Stimulated activated CD8-positive, alpha-beta memory T cell treated with anti-CD3 and anti-CD28 coated beads, Interleukin-12 subunit alpha, Interleukin-12 subunit beta, amount 100 ng/mL, for 24 hours (primary cell): Measurements from ENCODE around the gene MCF2L2.
"Not testable (repeated sequence)": the region's sequence is repeated elsewhere in the genome, so short reads cannot be mapped to it uniquely, and the experiment has no call there.

Experiments used
- DNase-seq: peaks from one replicate; pipeline ENCODE4 v3.0.0-alpha.2; 2020; ENCODE audit errors: extremely low read depth

The MCF2L2 gene

GRCh38 chr3:183208800-183209199 lies 219.6 kb downstream of the MCF2L2 start:
- DNase-seq, result no peak

DNA sequence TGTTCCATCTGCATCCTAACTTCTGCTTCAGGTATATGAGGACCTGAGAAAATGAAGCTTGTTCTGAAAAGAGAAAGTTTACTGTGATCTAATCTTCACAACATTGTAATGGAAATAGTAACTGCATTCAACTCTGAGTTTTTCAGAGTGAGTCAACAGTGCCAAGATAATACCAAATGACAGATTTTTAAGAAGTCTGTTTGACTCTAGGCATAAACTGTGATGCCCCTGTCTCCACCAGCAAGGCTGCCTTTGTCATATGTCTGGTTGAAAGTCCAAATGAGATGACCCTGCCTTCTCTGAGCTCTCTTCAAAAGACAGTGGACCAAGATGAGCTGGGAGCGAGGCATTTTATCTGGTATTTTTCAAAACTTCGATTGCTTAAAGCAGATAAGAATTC lies 220.2 kb downstream of the MCF2L2 start:
- no peak for DNase-seq

DNA sequence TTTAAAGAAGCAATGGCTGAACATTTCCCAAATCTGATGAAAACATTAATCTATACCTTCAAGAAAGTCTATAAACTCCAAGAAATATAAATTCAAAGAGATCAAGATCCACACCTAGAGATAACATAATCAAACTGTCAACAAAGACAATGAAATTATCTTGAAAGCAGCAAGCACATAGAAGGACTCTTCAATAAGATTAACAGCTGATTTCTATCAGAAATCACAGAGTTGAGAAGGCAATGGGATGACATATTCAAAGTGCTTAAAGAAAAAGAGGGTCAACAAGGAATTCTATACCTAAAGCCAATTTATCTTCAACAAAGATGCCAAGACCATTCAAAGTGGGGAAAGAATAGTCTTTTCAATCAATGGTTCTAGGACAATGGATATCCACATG lies 224.7 kb downstream of the MCF2L2 start:
- DNase-seq, result no peak

DNA sequence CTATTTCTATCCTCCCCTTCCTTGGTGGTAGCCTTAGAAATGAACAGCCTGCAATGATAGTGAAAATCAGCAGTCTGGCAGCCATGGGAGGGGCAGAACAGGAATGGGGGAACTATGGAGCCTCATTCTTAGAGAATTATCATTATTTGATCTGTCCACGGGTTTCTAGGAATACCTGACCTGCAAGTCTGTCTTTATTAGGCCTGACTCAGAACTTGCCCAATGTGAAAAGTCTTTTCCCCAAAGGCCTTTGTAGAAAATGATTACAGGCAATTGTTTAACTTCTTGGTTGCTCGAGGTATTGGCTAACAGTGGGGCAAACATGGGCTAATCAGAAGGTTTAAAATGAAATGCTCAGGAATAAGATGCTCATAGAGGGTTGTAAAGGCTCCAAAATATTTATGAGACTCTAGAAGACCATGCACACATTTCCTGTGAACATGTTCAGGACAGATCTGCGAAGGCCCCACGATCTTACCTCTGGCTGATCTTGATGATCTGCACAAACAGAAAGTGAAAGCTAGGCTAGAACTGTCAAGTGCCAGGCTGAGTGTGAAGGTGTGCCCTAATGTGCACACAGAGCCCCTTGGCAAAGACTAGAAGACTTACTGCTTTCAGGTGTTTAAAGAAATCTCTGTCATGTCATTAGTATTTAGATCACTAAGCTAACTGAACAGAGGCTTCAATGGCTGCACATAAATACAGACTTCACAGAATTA lies 226.3 kb downstream of the MCF2L2 start:
- DNase-seq, result no peak

GRCh38 chr3:183198939-183199338 lies 229.5 kb downstream of the MCF2L2 start:
- no peak for DNase-seq

GRCh38 chr3:183197734-183198133 lies 230.7 kb downstream of the MCF2L2 start:
- no peak for DNase-seq

DNA sequence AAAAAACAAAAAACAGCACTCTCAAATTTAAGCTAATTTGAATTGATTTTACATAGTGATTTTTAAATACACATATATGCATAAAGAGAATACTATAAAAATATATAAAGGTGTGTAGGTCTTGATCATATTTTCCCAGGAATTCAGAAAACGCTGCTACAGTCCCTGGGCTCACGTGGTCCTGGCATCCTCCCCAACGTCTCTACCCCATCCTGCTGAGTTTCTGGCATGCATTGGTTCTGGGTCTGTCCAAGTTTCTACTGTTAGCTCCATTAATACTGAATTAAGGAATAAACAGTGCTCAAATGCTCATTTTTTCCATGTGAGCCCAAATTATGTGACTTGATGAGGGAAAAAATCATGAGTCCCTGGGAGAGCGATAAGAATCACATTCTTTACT lies 233.2 kb downstream of the MCF2L2 start:
- no peak for DNase-seq

DNA sequence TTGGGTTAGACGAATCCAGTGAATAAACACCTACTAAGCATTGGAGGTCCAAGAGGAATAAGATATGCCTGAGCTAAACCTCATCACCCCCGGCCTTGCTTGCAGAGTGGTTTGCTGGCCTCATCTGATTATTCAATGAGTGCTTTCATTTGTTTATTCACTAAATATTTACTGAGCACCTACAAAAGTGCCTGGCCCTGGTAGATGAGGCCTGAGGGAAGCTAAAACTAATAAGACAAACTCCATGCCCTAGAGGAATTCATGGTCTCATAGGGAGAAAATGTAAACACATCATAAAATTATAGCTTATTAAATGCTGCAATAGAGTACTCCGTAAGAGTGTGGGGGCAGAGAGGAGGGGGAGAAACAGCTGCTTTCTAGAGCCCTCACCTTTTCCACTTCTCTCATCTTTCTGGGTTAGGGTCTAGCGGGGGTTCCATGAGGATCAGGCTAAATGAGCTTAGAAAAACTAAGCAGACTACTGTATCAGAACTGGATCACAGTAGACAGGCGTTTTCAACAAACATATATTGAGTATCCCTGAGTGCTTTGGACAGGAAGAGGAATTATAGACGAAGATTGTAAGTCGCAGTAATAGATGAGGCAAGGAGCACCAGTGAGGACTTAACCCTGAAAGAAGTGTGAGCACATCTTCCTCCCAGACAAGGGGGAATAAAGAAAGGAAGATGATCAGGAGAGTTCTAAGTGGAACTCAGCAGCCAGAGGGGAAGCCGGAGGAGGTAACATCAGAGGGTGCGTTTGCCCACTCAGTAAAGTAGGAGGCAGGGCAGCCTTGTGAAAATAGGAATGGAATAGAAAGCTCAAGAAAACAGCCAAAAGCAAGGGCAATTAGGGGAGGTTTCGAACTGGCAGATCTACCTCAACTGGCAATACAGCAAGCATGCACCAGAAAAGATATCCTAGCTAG lies 234.4 kb downstream of the MCF2L2 start:
- DNase-seq, result no peak

GRCh38 chr3:183192650-183193300 lies 235.6 kb downstream of the MCF2L2 start:
- DNase-seq, result no peak

GRCh38 chr3:183189641-183190040 lies 238.8 kb downstream of the MCF2L2 start:
- DNase-seq, result no peak

DNA sequence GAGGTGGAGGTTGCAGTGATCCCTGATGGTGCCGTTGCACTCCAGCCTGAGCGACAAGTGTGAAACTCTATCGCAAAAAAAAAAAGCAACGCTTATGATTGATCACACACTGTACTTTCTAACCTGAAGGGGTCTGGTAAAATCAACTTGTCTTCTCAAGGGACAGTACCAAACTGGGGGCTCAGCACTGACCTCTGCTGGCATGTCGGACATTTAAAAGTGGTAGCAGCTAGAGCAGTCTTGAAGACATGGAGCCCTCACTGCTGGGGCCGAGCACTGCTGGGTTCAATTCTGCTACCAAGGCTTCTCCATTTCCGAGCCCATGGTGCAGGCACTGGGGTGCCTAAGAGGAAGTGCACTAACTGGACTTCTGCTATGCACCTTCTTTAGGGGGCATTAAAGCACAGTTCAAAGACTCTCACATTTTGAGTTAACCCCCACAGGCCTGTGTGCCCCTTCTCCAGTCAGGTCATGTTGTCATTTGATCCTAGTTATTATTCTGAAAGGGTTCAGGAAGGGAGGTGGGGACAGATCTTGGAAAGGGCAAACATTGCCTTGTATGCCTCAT lies 239.4 kb downstream of the MCF2L2 start:
- no peak for DNase-seq

GRCh38 chr3:183185696-183186095 lies 242.7 kb downstream of the MCF2L2 start:
- no peak for DNase-seq

GRCh38 chr3:183182732-183183610 lies 245.4 kb downstream of the MCF2L2 start:
- no peak for DNase-seq

- no peak for DNase-seq
Observed at GRCh38 chr3:183182073-183182472, 246.3 kb downstream of the MCF2L2 start.

GRCh38 chr3:183181606-183182005 lies 246.8 kb downstream of the MCF2L2 start:
- DNase-seq, result no peak

DNA sequence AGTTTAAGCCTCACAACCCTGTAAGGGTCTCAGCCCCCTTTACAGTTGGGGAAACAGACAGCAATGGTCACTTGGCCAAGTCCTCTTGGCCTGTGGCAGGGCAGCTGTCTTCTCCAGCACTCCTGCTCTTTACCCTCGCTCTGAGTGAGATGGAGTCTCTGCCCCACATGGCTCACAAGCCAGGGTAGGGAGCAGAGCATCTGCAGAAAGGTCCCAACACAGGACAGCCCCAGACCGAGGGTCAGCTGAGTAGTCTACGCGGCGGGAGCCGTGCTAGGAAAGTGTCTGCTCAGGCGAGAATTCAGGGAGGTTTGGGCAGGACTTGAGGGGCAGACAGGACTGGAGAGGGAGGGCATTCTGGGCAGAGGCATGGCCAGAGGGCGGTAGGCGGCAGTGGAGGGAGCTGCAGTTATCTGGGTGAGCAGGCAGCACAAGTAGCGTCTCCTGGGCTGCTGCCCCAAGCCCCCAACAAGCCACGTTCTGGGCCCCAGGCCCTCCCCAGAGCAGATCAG lies 247.6 kb downstream of the MCF2L2 start:
- no peak for DNase-seq

GRCh38 chr3:183180110-183180783 lies 248.2 kb downstream of the MCF2L2 start:
- no peak for DNase-seq

DNA sequence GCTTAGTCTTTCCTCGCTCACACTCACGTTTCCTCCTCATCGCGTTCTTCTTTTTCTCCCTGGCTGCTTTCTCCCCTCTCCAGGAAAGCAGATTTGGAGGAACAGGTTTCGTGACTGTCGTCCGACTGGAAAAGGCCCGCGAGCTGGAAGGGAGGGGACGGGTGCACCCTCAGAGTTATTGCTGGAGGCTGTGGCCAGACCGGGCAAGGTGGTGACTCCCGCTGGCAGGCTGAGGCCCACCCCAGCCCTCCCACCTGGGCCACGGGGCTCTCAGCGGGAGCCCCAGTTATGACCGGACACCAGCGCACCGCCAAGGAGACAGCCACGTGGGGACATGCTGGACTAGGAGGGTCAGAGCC lies 248.9 kb downstream of the MCF2L2 start:
- not testable (repeated sequence) for DNase-seq

DNA sequence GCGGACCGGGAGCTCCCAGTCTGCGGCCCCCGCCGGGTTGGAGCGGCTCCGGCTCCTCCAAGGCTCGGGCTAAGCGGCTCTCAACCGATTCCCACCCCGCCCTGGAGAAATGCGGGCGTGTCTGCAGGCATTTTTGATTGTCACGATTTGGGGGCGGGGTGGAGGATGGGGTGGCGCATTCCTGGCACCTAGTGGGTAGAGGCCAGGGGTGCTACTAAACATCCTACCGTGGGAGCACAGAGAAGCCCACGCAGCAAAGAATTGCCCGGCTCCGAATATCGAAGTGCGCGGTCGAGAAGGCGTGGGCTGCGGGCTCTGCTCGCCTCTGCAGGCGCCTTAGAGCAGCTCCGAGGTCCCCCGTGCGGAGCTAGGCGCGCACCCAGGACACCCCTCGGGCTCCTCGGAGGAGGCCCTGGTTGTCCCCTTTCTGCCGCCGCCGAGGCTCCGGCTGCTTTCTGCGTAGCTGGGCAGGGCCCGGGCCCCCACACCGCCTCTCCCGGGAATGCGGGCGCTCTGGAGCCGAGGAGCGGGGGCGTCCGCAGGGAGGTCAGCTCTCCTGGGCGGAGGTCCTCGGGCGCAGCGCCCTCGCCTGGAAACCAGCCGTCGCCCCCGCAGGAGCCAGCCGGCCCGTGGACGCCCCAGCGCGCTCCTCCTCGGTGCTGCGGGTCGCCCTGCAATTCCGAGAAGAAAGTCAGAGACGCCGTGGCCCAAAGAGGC lies 249.4 kb downstream of the MCF2L2 start:
- DNase-seq, result peak; percentile 22

- DNase-seq, result no peak
Observed at GRCh38 chr3:183178512-183178832, 249.9 kb downstream of the MCF2L2 start.
